H1 (cell line): ENCODE results near the gene SMOC2. TPM values are rescaled to one million over a fixed set of nuclear protein-coding genes. Genes with fewer than 3 reads are reported as not detected.

ENCODE experiments used
- CTCF ChIA-PET: fragments of 300-600 bp; sonication (Branson Sonifier 250); formaldehyde crosslinking; loops from one replicate; lab custom pipeline; 2021; ENCODE audit not compliant: partially characterized antibody; lab: Charles Lee
- POLR2A ChIA-PET: fragments of 300-600 bp; sonication (Branson Sonifier 250); formaldehyde crosslinking; loops from one replicate; lab custom pipeline; 2021; ENCODE audit warnings: inconsistent platforms; ENCODE audit not compliant: partially characterized antibody; lab: Charles Lee
- DNase-seq, 2 experiments: peaks; one replicate each; pipeline versions ENCODE4 v3.0.0 to v3.0.0-alpha.2; 2010 to 2022; ENCODE audit warnings: low spot score in 2 of 2, low read depth in 1 of 2, mixed read lengths in 1 of 2
- FAIRE-seq: peaks from 2 replicates; lab custom pipeline; 2011; peaks lifted over from hg19 to GRCh38; lab: Jason Lieb, UNC
- H2AFZ ChIP-seq: 2 replicates; pipeline ENCODE4 v1.8.1; 2012; ENCODE audit warnings: low read length, inconsistent platforms
- H2AK5ac ChIP-seq: 2 replicates; pipeline ENCODE4 v1.6.1; 2013; ENCODE audit warnings: low read depth, low read length
- H2BK120ac ChIP-seq: replicated peaks from 2 replicates; pipeline ENCODE3; 2013; ENCODE audit warnings: low read depth, low read length, inconsistent platforms
- H2BK12ac ChIP-seq: 2 replicates; pipeline ENCODE4 v1.6.1; 2013; ENCODE audit warnings: low read depth, low read length
- H2BK15ac ChIP-seq: 2 replicates; pipeline ENCODE4 v1.6.1; 2013; ENCODE audit warnings: low read length
- H2BK20ac ChIP-seq: 2 replicates; pipeline ENCODE4 v1.6.1; 2013; ENCODE audit warnings: low read length
- H2BK5ac ChIP-seq: 2 replicates; pipeline ENCODE4 v1.6.1; 2013; ENCODE audit warnings: low read depth, low read length
- H3K14ac ChIP-seq: 2 replicates; pipeline ENCODE4 v1.6.1; 2013; ENCODE audit warnings: inconsistent platforms; ENCODE audit not compliant: insufficient read length
- H3K18ac ChIP-seq: 2 replicates; pipeline ENCODE4 v1.6.1; 2013; ENCODE audit warnings: low read length; ENCODE audit errors: extremely low read depth
- H3K23ac ChIP-seq: 2 replicates; pipeline ENCODE4 v1.6.1; 2013; ENCODE audit warnings: inconsistent platforms; ENCODE audit not compliant: insufficient read length
- H3K23me2 ChIP-seq: 2 replicates; pipeline ENCODE4 v1.6.1; 2013; ENCODE audit warnings: low read depth, low read length
- H3K27ac ChIP-seq: 2 replicates; pipeline ENCODE4 v1.6.1; 2011; ENCODE audit warnings: low read depth, low read length, inconsistent platforms
- H3K27me3 ChIP-seq, 4 experiments: replicated peaks in 1 of 4; 1 replicate in 1 of 4; 2 replicates in 3 of 4; pipeline versions ENCODE4 v1.6.1 to v1.8.1; 2011 to 2013; ENCODE audit warnings: low read length in 3 of 4, mild to moderate bottlenecking in 3 of 4, inconsistent platforms in 2 of 4, mixed read lengths in 2 of 4, moderate library complexity in 1 of 4; ENCODE audit not compliant: control insufficient read depth in 3 of 4, insufficient read depth in 3 of 4; ENCODE audit errors: extremely low read depth in 1 of 4
- H3K36me3 ChIP-seq, 4 experiments: 2 replicates each; pipeline versions ENCODE4 v1.6.1 to v1.8.1; 2011 to 2013; ENCODE audit warnings: mild to moderate bottlenecking in 4 of 4, low read length in 3 of 4, moderate library complexity in 2 of 4, control low read depth in 1 of 4, inconsistent platforms in 1 of 4; ENCODE audit not compliant: insufficient read depth in 4 of 4, control insufficient read depth in 2 of 4
- H3K4ac ChIP-seq: replicated peaks from 2 replicates; pipeline ENCODE3; 2013; ENCODE audit warnings: low read length, low read depth, mixed read lengths, inconsistent platforms; ENCODE audit not compliant: insufficient read length
- H3K4me1 ChIP-seq, 4 experiments: replicated peaks in 1 of 4; 1 replicate in 1 of 4; 2 replicates in 3 of 4; pipeline versions ENCODE4 v1.6.1 to v1.8.1; 2011 to 2013; ENCODE audit warnings: low read length in 3 of 4, inconsistent platforms in 2 of 4, mixed read lengths in 1 of 4; ENCODE audit not compliant: insufficient read depth in 4 of 4, control insufficient read depth in 3 of 4
- H3K4me2 ChIP-seq, 2 experiments: 2 replicates each; pipeline versions ENCODE4 v1.6.1 to v1.8.1; 2011 to 2013; ENCODE audit warnings: low read depth in 2 of 2, low read length in 2 of 2, control low read depth in 1 of 2, inconsistent platforms in 1 of 2, mild to moderate bottlenecking in 1 of 2; ENCODE audit not compliant: insufficient read depth in 1 of 2
- H3K4me3 ChIP-seq, 4 experiments: fragments of 200-600, 300-600 bp in 1 of 4; sonication (generic), shearing (Covaris generic), sonication (Bioruptor Twin) in 1 of 4; 2 replicates each; pipeline versions ENCODE4 v1.5.1 to v1.8.1; 2011 to 2016; ENCODE audit warnings: low read length in 4 of 4, low read depth in 3 of 4, control low read depth in 2 of 4, inconsistent platforms in 2 of 4, mild to moderate bottlenecking in 2 of 4, mixed read lengths in 1 of 4, moderate library complexity in 1 of 4; ENCODE audit not compliant: insufficient read depth in 2 of 4; ENCODE audit errors: extremely low read depth in 1 of 4
- H3K56ac ChIP-seq: replicated peaks from 2 replicates; pipeline ENCODE3; 2013; ENCODE audit warnings: low read depth, mild to moderate bottlenecking, mixed read lengths, low read length, inconsistent platforms; ENCODE audit not compliant: insufficient read length
- H3K79me1 ChIP-seq: 2 replicates; pipeline ENCODE4 v1.6.1; 2013; ENCODE audit warnings: low read depth, low read length, control low read depth
- H3K79me2 ChIP-seq, 2 experiments: 2 replicates each; pipeline versions ENCODE4 v1.6.1 to v1.8.1; 2012 to 2013; ENCODE audit warnings: low read length in 2 of 2, mild to moderate bottlenecking in 2 of 2, inconsistent platforms in 1 of 2; ENCODE audit not compliant: insufficient read depth in 2 of 2, control insufficient read depth in 1 of 2
- H3K9ac ChIP-seq, 4 experiments: replicated peaks in 1 of 4; 1 replicate in 1 of 4; 2 replicates in 3 of 4; pipeline versions ENCODE4 v1.6.1 to v1.8.1; 2011 to 2013; ENCODE audit warnings: low read depth in 3 of 4, low read length in 3 of 4, control low read depth in 2 of 4, mild to moderate bottlenecking in 2 of 4, moderate library complexity in 2 of 4, inconsistent platforms in 1 of 4; ENCODE audit errors: extremely low read depth in 1 of 4
- H3K9me3 ChIP-seq, 2 experiments: 2 replicates each; pipeline versions ENCODE4 v1.6.1 to v1.8.1; 2012 to 2013; ENCODE audit warnings: mild to moderate bottlenecking in 2 of 2, moderate library complexity in 2 of 2, control low read depth in 1 of 2, inconsistent platforms in 1 of 2, low read depth in 1 of 2, low read length in 1 of 2, mixed read lengths in 1 of 2; ENCODE audit not compliant: insufficient read depth in 2 of 2
- H4K20me1 ChIP-seq, 2 experiments: replicated peaks in 1 of 2; 2 replicates each; pipeline versions ENCODE3 to v1.8.1; 2011 to 2013; ENCODE audit warnings: inconsistent platforms in 2 of 2, low read length in 2 of 2, mild to moderate bottlenecking in 1 of 2; ENCODE audit not compliant: insufficient read depth in 2 of 2, control insufficient read depth in 1 of 2
- H4K5ac ChIP-seq: 2 replicates; pipeline ENCODE4 v1.6.1; 2013; ENCODE audit warnings: low read length, low read depth, mixed read lengths, inconsistent platforms; ENCODE audit not compliant: insufficient read length
- H4K8ac ChIP-seq: 2 replicates; pipeline ENCODE4 v1.8.0; 2013; ENCODE audit warnings: mild to moderate bottlenecking, moderate library complexity, low read length, inconsistent platforms; ENCODE audit not compliant: insufficient read depth; ENCODE audit errors: extremely low read depth
- H4K91ac ChIP-seq: replicated peaks from 2 replicates; pipeline ENCODE3; 2013; ENCODE audit warnings: low read length, mixed read lengths, inconsistent platforms; ENCODE audit not compliant: insufficient read length
- ASH2L ChIP-seq: fragments of 200-600, 300-600 bp; sonication (generic); IDR thresholded peaks from one replicate; pipeline ENCODE4 v1.7.1; 2017; ENCODE audit warnings: low read length
- ATF2 ChIP-seq: IDR thresholded peaks from 2 replicates; pipeline ENCODE4 v1.6.1; 2012; ENCODE audit warnings: low read length, inconsistent platforms
- EGR1 ChIP-seq: IDR thresholded peaks from 2 replicates; pipeline ENCODE4 v1.6.1; 2011; ENCODE audit warnings: low read depth, low read length, borderline replicate concordance
- HDAC2 ChIP-seq, 2 experiments: fragments of 300-600 bp in 1 of 2; sonication (generic) in 1 of 2; IDR thresholded peaks; 2 replicates each; pipeline ENCODE4 v1.6.1; 2011 to 2012; ENCODE audit warnings: low read depth in 2 of 2, low read length in 2 of 2, mild to moderate bottlenecking in 2 of 2, moderate library complexity in 2 of 2, borderline replicate concordance in 1 of 2, inconsistent platforms in 1 of 2
- JUN ChIP-seq: IDR thresholded peaks from 2 replicates; pipeline ENCODE4 v1.6.1; 2011; ENCODE audit warnings: low read depth, mild to moderate bottlenecking, improper control_type of control experiment, low read length
- JUND ChIP-seq: IDR thresholded peaks from 2 replicates; pipeline ENCODE4 v1.6.1; 2011; ENCODE audit warnings: mild to moderate bottlenecking, improper control_type of control experiment, low read length
- RAD21 ChIP-seq, 2 experiments: IDR thresholded peaks in 1 of 2; conservative IDR thresholded peaks in 1 of 2; 2 replicates each; pipeline ENCODE4 v1.6.1; 2011; ENCODE audit warnings: low read depth in 2 of 2, low read length in 2 of 2, improper control_type of control experiment in 1 of 2, inconsistent platforms in 1 of 2, mild to moderate bottlenecking in 1 of 2, moderate library complexity in 1 of 2
- RXRA ChIP-seq: IDR thresholded peaks from 2 replicates; pipeline ENCODE4 v1.6.1; 2011; ENCODE audit warnings: low read depth, mild to moderate bottlenecking, low read length, moderate library complexity; ENCODE audit not compliant: insufficient read depth
- SP1 ChIP-seq: IDR thresholded peaks from 2 replicates; pipeline ENCODE4 v1.6.1; 2011; ENCODE audit warnings: low read depth, low read length
- TAF1 ChIP-seq: IDR thresholded peaks from 2 replicates; pipeline ENCODE4 v1.6.1; 2011; ENCODE audit warnings: mild to moderate bottlenecking, low read depth, low read length
- USF2 ChIP-seq: IDR thresholded peaks from 2 replicates; pipeline ENCODE4 v1.6.1; 2011; ENCODE audit warnings: low read length, improper control_type of control experiment
- WGBS, 2 experiments: shearing (Covaris generic) in 1 of 2; methylation state at CpG; one replicate each; pipeline versions ENCODE4 v1.1.6 to v1.1.7; 2013 to 2015; ENCODE audit warnings: low lambda C conversion rate in 2 of 2, mixed read lengths in 2 of 2, inconsistent platforms in 1 of 2, low coverage in 1 of 2, missing lambda C conversion rate in 1 of 2; ENCODE audit not compliant: insufficient replicate concordance in 2 of 2, insufficient coverage in 1 of 2, insufficient read length in 1 of 2; ENCODE audit errors: extremely low coverage in 1 of 2, missing lambda C conversion rate in 1 of 2; 5-methylcytosine and 5-hydroxymethylcytosine counted together
- polyA plus RNA-seq, 7 experiments: library from polyadenylated mRNA; depleted of rRNA in 3 of 7; stranded (reverse) in 5 of 7; unstranded in 2 of 7; fragments of >200 nt in 5 of 7; fragments of 200-250 nt in 2 of 7; gene quantifications; 1 replicate in 5 of 7; 2 replicates in 1 of 7; 4 replicates in 1 of 7; pipeline versions ENCODE4 v1.2.1 to v1.2.3, GENCODE V29; 2011 to 2013; ENCODE audit warnings: missing spikeins in 2 of 7, mixed read lengths in 2 of 7
- total RNA-seq: library from RNA; stranded (reverse); fragmentation: NEBNext Ultra II Directional; extraction: Animal tissue kit (Norgen Biotek cat#: 25700); gene quantifications from 2 replicates; pipeline ENCODE4 v1.2.1, GENCODE V29; 2021

The SMOC2 gene
- total and polyA plus RNA-seq, 2 of the 8 experiments (the other 6 are each of a cell fraction or from before 2014, with no cell fraction given), result 7.7 to 8.5 TPM

- Histone ChIP-seq H2BK15ac (no peak overlapping the region), H3K4me3 (no peak overlapping the region), H4K5ac (no peak overlapping the region), H3K9me3 (no peaks in the 10 kb centered on the region), H2AFZ (no peak overlapping the region), H4K8ac (no peak overlapping the region), H3K79me1 (no peaks in the 10 kb centered on the region), H3K18ac (no peak overlapping the region), H2AK5ac (no peak overlapping the region), H4K20me1 (no peaks in the 10 kb centered on the region), H3K9ac (no peak overlapping the region), H3K4ac (no peak overlapping the region), H3K23me2 (no peaks in the 10 kb centered on the region), H3K27me3 (no peaks in the 10 kb centered on the region), H3K23ac (no peak overlapping the region), H3K27ac (no peak overlapping the region), H2BK20ac (no peak overlapping the region), H3K79me2 (no peaks in the 10 kb centered on the region), H4K91ac (no peak overlapping the region), H2BK120ac (no peak overlapping the region), H3K56ac (no peak overlapping the region), H3K4me1 (peaks cover 0 to 3% (median 2%) of the 10 kb centered on the region in 4 experiments; a peak in 4 of 7 replicates), H2BK5ac (no peak overlapping the region), H2BK12ac (no peak overlapping the region), H3K4me2 (no peak overlapping the region), H3K36me3 (no peaks in the 10 kb centered on the region), H3K14ac (no peak overlapping the region)
- FAIRE-seq, result no peak
- POLR2A ChIA-PET, result no interaction called here
- no peak for DNase-seq
- WGBS, 2 experiments, result 87% methylated on average over 5 of the region's 5 CpGs; no CpG with 5 or more reads in 1 of the 2 experiments
- CTCF ChIA-PET, result interaction anchor here (1.0 to 1.6 kb wide), 3 partner anchors 21 to 157 kb away, joined by 3 to 4 read pairs (median 3); no protein-coding TSS in a partner anchor
- TF ChIP-seq USF2 (no peak), ASH2L (no peak), JUN (no peak), JUND (no peak), SP1 (no peak), RXRA (no peak), EGR1 (no peak), RAD21 (IDR thresholded peaks at IDR 0.05 in 1 of 2, conservative IDR thresholded peaks at IDR 0.05 in 1 of 2; ENCODE audit: low read depth in 2 of 2, low read length in 2 of 2) (no peak), ATF2 (no peak), TAF1 (no peak), HDAC2 (IDR thresholded peaks at IDR 0.05; ENCODE audit: borderline replicate concordance in 1 of 2, low read depth in 2 of 2, low read length in 2 of 2) (no peak)
These were observed 143.7 kb downstream of the SMOC2 start for GRCh38 chr6:168584671-168585070.
